Aorta (tissue), 5 donors: Measurements from ENCODE around the gene TTC7B. TPM values are rescaled to one million over a fixed set of nuclear protein-coding genes. Genes with fewer than 3 reads are reported as not detected.

Source experiments
- ATAC-seq: fragments of 200-7000 bp; cut with Tn5 transposase; one replicate; pipeline ENCODE4 v1.9.1; 2022; ENCODE audit warnings: moderate library complexity; ENCODE audit not compliant: low FRiP score
- DNase-seq, 2 donors: peaks; one replicate each; pipeline ENCODE4 v3.0.0-alpha.2; 2020
- H3K27ac ChIP-seq, 2 donors: one replicate each; pipeline ENCODE4 v1.5.1; 2013; ENCODE audit warnings: low read length in 2 of 2, mild to moderate bottlenecking in 2 of 2, moderate library complexity in 2 of 2, control low read depth in 1 of 2, inconsistent platforms in 1 of 2, low read depth in 1 of 2
- H3K27me3 ChIP-seq, 2 donors: one replicate each; pipeline ENCODE4 v1.6.1; 2013; ENCODE audit warnings: control low read depth in 1 of 2, low read length in 1 of 2, mild to moderate bottlenecking in 1 of 2, moderate library complexity in 1 of 2; ENCODE audit not compliant: insufficient read depth in 2 of 2, control insufficient read depth in 1 of 2
- H3K36me3 ChIP-seq, 2 donors: one replicate each; pipeline ENCODE4 v1.6.1; 2013; ENCODE audit warnings: control low read depth in 1 of 2, low read length in 1 of 2, mild to moderate bottlenecking in 1 of 2; ENCODE audit not compliant: insufficient read depth in 2 of 2, control insufficient read depth in 1 of 2
- H3K4me1 ChIP-seq, 2 donors: one replicate each; pipeline ENCODE4 v1.6.1; 2013; ENCODE audit warnings: low read length in 2 of 2, control low read depth in 1 of 2, mild to moderate bottlenecking in 1 of 2, moderate library complexity in 1 of 2; ENCODE audit not compliant: insufficient read depth in 2 of 2, control insufficient read depth in 1 of 2
- H3K4me3 ChIP-seq, 2 donors: one replicate each; pipeline ENCODE4 v1.5.1; 2013; ENCODE audit warnings: low read length in 2 of 2, control low read depth in 1 of 2, mild to moderate bottlenecking in 1 of 2
- H3K9me3 ChIP-seq: one replicate; pipeline ENCODE4 v1.6.1; 2013; ENCODE audit warnings: mild to moderate bottlenecking, low read length; ENCODE audit not compliant: control insufficient read depth
- WGBS, 2 donors: extraction: QIAGEN DNeasy Blood & Tissue Kit; methylation state at CpG; one replicate each; pipeline ENCODE4 v1.1.7; 2013; 5-methylcytosine and 5-hydroxymethylcytosine counted together
- intact Hi-C, 2 donors: fragments of 100-400 bp; cut with DNase I; formaldehyde crosslinking; loops; one replicate each; pipeline versions ENCODE4 v1.14.2 to v1.15.0; 2022
- polyA plus RNA-seq, 2 donors: library from polyadenylated mRNA; stranded (reverse); fragments of 200-250 nt; gene quantifications; one replicate each; pipeline ENCODE4 v1.2.3, GENCODE V29; 2013
- total RNA-seq, 2 donors: library from RNA; stranded (reverse); fragmentation: NEBNext Ultra II Directional; extraction: Animal tissue kit (Norgen Biotek cat#: 25700); gene quantifications; one replicate each; pipeline ENCODE4 v1.2.1, GENCODE V29; 2021
- donor health status: healthy with polysubstance abuse.
- donor health status: Bipolar disorder and iron deficiency.
- donor health status: DM: no; HTN: no; CAD: no.
- donor health status: DM: no; HTN: no; CAD: no.
- donor health status: DM: yes; HTN: yes; CAD: no.

The TTC7B gene
- total and polyA plus RNA-seq, 4 donors, result 17.9 to 57.4 (median 40.1) TPM

DNA sequence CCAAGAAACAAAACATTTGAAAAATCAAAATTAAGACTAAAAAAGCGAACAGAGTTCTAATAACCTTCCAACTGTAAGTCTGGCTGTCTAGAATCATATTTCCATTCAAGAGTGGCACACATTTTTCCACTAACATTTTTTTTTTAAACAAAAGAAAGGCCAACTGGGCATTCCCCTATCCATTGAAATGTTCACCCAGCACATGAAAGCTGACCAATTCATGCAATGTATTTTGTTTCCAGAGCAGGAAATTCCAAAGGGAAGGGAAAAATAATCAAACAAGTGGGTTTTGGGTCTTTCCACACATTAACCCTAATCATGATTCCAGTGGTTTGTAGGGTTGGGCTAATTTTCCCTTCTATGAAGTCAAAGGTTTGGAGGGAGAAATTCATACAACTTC, 212.9 kb downstream of the TTC7B start:
- Histone ChIP-seq H3K36me3 (no peaks in the 10 kb centered on the region), H3K27ac (no peak overlapping the region), H3K4me1 (no peaks in the 10 kb centered on the region), H3K9me3 (no peaks in the 10 kb centered on the region), H3K4me3 (no peak overlapping the region), H3K27me3 (no peaks in the 10 kb centered on the region)
- no peak for ATAC-seq
- intact Hi-C loops, result loop anchor here in 1 of 2 donors (5.0 kb wide), 2 partner anchors 89 to 301 kb away; no protein-coding TSS in a partner anchor
- WGBS, 2 donors, result 15 to 31% methylated on average over 1 of the region's 1 CpG
- DNase-seq, result no peak

DNA sequence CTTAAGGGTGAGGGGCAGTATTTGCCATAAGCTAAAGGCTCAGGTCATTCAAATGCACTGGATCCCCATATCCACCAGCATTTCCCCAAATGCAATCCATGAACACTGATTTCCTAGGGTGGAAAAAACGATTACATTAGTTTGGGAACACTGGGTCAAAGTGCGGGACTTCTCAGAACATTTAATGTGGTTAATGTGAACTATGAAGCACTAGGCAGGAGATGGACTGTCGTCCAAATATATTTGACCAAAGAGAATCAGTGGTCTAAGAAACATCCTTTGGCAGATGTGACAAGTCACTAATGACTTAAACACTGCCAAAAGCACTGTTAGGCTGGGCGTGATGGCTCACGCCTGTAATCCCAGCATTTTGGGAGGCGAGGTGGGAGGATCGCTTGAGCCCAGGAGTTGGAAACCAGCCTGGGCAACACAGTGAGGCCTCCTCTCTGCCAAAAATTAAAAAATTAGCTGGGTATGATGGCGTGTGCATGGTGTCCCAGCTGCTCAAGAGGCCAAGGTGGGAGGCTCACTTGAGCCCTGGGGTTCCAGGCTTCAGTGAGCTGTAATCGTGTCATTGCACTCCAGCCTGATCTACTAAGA, 214.0 kb downstream of the TTC7B start:
- Histone ChIP-seq H3K9me3 (no peaks in the 10 kb centered on the region), H3K4me1 (no peaks in the 10 kb centered on the region), H3K27ac (no peak overlapping the region), H3K36me3 (no peaks in the 10 kb centered on the region), H3K27me3 (no peaks in the 10 kb centered on the region), H3K4me3 (no peak overlapping the region)
- WGBS, 2 donors, result 90 to 91% methylated on average over 9 of the region's 9 CpGs
- DNase-seq, result no peak
- ATAC-seq, result no peak
- intact Hi-C loops, result loop anchor here in 1 of 2 donors (5.0 kb wide), 2 partner anchors 90 to 300 kb away; no protein-coding TSS in a partner anchor

DNA sequence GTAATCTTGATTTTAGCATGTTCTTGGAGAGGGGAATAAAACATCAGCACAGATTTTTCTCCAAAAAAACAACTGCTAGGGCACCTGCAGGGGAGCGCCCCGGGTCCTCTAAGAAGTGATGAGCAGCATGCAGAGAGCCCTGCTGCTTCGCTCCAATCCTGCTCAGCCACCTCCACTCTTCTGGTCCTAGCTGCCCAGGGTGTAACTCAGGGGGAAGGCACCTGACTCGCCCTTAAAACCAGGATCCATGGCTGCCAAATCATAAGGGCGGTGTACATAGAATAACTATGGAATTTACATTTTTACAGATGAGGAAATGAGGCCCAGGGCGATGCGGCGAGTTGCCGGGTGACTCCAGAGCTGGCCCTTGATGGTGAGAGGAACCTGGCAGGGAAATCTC, 214.7 kb downstream of the TTC7B start:
- 93% methylated on average over 9 of the region's 9 CpGs for WGBS, 2 donors
- DNase-seq (no peak), ATAC-seq (no peak)
- intact Hi-C loops, result loop anchor here in 1 of 2 donors (2.0 to 5.0 kb wide), 3 partner anchors 91 to 299 kb away; no protein-coding TSS in a partner anchor
- H3K4me3 ChIP-seq, result no peak overlapping the region
- no peaks in the 10 kb centered on the region for H3K9me3 ChIP-seq
- no peaks in the 10 kb centered on the region for H3K36me3 ChIP-seq
- no peaks in the 10 kb centered on the region for H3K27me3 ChIP-seq
- no peak overlapping the region for H3K27ac ChIP-seq
- no peaks in the 10 kb centered on the region for H3K4me1 ChIP-seq

DNA sequence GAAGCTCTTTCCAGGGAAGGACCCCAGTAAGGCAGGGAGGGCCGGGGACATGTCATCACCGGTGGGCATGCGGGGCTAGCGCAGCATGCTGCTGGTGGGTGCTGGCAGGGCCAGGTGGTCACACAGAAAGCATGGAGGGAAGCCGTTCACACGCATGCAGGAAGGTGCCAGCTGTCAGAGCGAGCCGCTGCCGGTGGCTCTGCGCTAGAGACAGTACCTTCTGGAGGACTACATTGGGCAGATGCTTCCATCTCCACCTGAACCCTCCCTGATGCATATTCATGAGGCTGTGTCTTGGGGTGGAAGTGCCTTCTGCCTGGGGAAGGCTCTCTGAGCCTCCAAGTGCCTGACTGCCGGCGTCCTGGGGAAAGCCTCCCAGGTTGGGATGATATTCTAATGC, 215.6 kb downstream of the TTC7B start:
- no peaks in the 10 kb centered on the region for H3K9me3 ChIP-seq
- no peaks in the 10 kb centered on the region for H3K4me1 ChIP-seq
- DNase-seq, result no peak
- H3K27ac ChIP-seq, result no peak overlapping the region
- 93 to 94% methylated on average over 12 of the region's 12 CpGs for WGBS, 2 donors
- intact Hi-C loops, result loop anchor here in 1 of 2 donors (2.0 to 5.0 kb wide), 3 partner anchors 92 to 298 kb away; no protein-coding TSS in a partner anchor
- H3K36me3 ChIP-seq, result no peaks in the 10 kb centered on the region
- no peak for ATAC-seq
- H3K27me3 ChIP-seq, result no peaks in the 10 kb centered on the region
- H3K4me3 ChIP-seq, result no peak overlapping the region

DNA sequence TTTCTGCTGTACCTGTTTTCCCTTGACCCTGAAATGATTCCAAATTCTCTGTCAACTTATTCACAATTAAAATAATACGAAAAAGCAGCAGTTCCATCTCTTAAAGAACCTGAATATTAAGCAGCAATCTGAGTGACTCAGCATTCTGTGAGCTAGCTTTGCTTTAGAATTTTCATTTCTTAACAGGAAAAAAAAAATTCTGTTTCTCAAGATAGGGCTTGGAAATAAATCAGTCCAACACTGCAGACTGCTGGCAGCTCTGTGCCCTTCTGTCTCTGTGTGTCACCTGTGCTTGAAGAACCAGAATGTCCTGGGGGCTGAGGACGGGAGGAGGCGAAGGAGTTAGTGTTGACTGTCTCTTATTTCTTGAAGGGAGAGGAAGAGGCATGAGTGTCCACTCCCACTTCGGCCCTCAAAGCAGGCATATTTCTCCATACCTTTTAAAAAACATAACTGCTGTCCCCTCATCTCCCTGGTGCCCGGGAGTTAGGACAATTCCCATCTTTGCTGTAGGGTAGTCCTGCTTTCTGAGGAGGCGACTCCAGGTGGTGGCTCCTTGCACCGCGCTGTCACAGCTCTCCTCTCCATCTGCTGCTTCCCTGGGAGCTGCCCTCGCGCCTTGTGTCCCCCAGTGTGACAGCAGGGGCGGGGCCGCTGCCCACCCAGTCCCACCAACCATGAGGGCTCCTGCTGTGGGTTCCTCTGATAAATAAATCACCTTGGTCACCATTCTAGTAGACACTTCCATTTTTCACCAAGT, 216.3 kb downstream of the TTC7B start:
- Histone ChIP-seq H3K27ac (no peak overlapping the region), H3K27me3 (no peaks in the 10 kb centered on the region), H3K4me1 (no peaks in the 10 kb centered on the region), H3K9me3 (no peaks in the 10 kb centered on the region), H3K4me3 (no peak overlapping the region), H3K36me3 (no peaks in the 10 kb centered on the region)
- intact Hi-C loops, result loop anchor here in 1 of 2 donors (2.0 to 5.0 kb wide), 3 partner anchors 92 to 298 kb away; no protein-coding TSS in a partner anchor
- WGBS, 2 donors, result 76 to 77% methylated on average over 12 of the region's 12 CpGs
- no peak for DNase-seq
- ATAC-seq, result peak; percentile 45

DNA sequence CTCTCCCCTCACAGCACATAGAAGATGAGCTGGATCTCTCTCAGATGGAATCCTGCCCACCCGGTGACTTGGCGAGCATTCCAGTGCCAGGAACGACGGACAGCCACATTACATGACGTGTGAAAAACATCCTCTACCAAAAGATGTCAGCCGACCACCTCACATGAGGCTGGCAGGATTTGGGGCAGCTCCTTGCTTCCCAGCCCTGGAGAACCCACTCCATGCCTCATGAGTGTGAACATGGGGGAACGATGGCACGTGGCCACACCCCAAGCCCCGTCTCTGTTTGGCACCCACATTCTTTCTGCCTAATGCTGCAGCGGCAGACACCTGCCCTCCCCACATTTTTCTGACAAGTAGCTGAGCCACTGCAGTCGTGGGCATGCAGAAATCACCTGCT, 216.9 kb downstream of the TTC7B start:
- no peak for ATAC-seq
- no peak overlapping the region for H3K27ac ChIP-seq

DNA sequence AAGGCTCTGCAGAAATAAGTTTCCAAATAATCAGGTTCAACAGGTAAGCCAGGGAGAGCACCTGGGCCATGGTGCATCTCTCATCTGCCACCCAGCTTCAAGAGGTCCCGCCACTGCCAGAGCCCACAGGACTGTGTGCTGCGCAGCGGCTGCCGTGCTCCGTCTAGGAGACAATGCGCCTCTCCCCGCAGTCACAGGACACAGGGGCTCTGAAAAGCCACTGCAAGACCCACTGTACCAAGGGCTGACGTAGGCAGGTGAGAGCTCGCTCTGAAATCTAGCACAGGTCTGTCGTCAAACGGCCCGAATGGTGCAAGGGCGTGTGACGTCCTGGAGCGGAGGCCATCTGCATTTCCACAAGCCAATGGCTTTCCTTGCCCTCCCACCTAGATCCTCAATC, 218.3 kb downstream of the TTC7B start:
- intact Hi-C loops, result no loop called here
- 97 to 98% methylated on average over 15 of the region's 15 CpGs for WGBS, 2 donors
- peak in 1 of 2 donors; percentile 58 for DNase-seq
- ATAC-seq, result no peak
- H3K27me3 ChIP-seq, result no peaks in the 10 kb centered on the region
- no peak overlapping the region for H3K27ac ChIP-seq
- H3K9me3 ChIP-seq, result no peaks in the 10 kb centered on the region
- H3K4me3 ChIP-seq, result no peak overlapping the region
- no peaks in the 10 kb centered on the region for H3K36me3 ChIP-seq
- H3K4me1 ChIP-seq, result no peaks in the 10 kb centered on the region

More for the DNA sequence above, 216.9 kb downstream of the TTC7B start:
- Histone ChIP-seq H3K4me3 (no peak overlapping the region), H3K9me3 (no peaks in the 10 kb centered on the region), H3K36me3 (no peaks in the 10 kb centered on the region), H3K27me3 (no peaks in the 10 kb centered on the region), H3K4me1 (no peaks in the 10 kb centered on the region)
- DNase-seq, result peak in 1 of 2 donors; percentile 71
- intact Hi-C loops, result no loop called here
- WGBS, 2 donors, result 30 to 39% methylated on average over 11 of the region's 11 CpGs

DNA sequence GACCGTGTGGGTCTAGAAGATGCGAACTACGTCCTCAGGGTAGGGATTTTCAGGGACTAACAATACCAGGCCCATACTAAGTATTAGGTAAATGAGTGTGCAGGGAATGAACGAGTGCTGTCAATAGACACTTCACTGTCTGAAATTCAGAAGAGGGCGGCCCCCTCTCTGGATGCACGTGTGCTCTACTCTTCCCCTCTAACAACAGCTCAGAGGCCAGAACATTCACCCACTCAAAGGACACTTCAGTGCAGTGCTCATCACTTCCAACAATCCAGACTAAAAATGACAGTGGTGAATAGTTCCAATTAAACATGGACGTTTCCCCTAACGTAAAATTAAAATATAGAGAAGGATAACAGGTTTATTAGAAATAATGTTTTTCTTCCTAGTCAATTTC, 219.5 kb downstream of the TTC7B start:
- Histone ChIP-seq H3K4me3 (no peak overlapping the region), H3K4me1 (no peaks in the 10 kb centered on the region), H3K36me3 (peaks cover 0 to 3% of the 10 kb centered on the region in 2 donors), H3K9me3 (no peaks in the 10 kb centered on the region), H3K27ac (no peak overlapping the region), H3K27me3 (no peaks in the 10 kb centered on the region)
- DNase-seq (no peak), ATAC-seq (no peak)
- WGBS, 2 donors, result 92 to 94% methylated on average over 8 of the region's 8 CpGs
- intact Hi-C loops, result no loop called here
